ENCODE results near the gene MRPL48.

Gene MRPL48

DNA sequence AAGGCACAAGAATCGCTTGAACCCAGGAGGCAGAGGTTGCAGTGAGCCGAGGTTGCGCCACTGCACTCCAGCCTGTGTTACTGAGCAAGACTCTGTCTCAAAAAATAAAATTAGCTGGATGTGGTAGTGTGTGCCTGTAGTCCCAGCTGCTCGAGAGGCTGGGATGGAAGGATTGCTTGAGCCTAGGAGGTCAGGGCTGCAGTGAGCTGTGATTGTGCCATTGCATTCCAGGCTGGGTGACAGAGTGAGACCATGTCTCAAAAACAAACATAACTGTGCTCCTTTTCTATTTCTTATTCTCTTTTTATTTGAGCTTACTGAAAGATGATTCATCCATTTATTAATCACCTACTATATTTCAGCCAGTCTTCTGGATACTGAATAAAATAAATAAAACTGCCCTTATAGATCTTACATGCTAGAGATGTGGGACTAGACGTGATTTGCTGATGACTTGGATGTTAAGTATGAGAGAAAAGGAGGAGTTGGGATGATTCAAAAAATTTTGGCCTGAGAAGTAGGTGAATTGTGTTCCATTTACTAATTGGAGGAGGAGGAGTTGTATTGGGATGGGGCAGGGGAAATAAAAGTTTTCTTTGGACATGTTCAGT, 107.2 kb downstream of the MRPL48 start:
- no peak for DNase-seq

DNA sequence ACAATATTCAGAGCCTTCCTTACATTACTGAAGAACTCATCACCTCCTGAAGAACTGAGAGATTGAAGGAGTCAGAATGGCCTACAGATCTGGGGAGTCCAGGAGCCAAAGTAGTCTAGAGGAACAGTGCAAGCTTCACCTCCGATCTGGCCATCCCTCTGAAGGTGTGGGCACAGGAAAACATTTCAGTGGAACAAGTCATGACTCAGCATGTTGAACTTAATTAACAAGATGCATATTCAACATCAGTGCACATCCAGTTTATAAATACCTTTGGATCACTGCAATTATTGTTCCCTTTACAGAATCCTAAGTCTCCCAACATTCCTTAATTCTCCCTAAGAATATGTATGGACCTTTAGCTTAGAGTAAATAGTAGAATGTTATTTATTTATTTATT, 114.6 kb downstream of the MRPL48 start:
- DNase-seq, result no peak

DNA sequence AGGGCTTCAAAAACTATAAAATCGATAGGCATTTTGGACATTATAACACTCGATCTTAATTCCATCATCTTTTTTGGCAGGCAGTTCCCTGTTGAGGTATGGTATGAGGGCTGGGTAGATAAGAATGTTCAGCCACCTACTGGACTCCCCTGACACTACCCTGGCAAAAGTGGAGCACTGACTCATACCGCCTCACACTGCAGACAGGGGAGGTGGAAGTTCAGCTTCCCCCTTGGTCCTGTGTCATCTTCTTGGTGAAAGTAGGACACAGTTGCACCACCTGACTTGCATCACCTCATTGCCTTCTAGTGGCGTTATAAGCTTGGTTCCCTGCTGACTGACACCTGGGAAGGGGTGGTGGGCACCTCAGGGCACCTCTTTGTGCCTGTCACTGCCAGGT, 119.5 kb downstream of the MRPL48 start:
- no peak for DNase-seq

DNA sequence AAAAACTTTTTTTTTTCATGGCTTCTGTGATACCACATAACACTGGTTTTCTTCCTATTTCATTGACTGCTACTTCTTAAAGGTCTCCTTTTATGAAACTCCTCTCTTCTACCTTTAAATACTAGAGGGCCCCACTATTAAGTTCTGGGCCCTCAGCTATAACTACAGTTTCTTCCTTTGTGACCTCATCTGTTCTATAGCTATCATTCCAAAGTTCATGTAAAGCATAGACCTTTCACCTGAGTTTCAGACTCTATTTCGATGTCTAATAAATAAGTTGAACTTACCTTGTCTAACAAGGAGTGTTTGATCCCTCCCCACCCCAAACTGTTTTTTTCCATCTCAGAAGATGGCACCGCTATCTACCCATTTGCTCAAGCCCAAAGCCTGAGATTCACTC, 124.4 kb downstream of the MRPL48 start:
- DNase-seq, result no peak

- no peak for DNase-seq
Measured at GRCh38 chr11:73913472-73913871, 125.8 kb downstream of the MRPL48 start.

DNA sequence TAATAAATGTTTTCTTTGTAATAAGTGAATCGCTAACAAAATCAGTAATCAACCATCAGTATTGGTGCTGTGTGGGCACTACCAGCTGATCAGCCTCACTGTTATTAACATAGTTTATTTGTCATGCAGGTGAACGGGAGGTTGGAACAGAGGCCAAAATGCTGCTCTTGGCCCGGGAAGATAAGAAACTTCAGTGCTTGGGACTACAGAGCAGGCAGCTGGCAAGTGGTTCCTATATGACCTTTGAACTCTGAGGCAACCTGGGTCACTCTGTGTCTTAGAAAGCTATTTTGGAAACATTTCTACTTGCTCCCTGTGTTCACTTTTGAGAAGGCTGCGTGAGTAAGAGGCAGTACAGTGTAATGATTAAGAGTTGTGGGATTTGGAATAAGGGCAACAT, 126.6 kb downstream of the MRPL48 start:
- no peak for DNase-seq
